GM03348 (cell line): ENCODE data around the gene FAAP20.

ENCODE experiments used
- DNase-seq: peaks from one replicate; pipeline ENCODE4 v3.0.0; 2012; ENCODE audit warnings: low spot score

The FAAP20 gene

GRCh38 chr1:2177946-2178538 is 16.5 kb downstream of the FAAP20 start:
- no peak for DNase-seq

GRCh38 chr1:2177541-2177940 is 17.0 kb downstream of the FAAP20 start:
- DNase-seq = no peak

GRCh38 chr1:2176615-2177014 is 18.0 kb downstream of the FAAP20 start:
- DNase-seq = no peak

- DNase-seq = no peak
Measured at GRCh38 chr1:2175681-2176454, 18.7 kb downstream of the FAAP20 start.

GRCh38 chr1:2175055-2175414 is 19.5 kb downstream of the FAAP20 start:
- no peak for DNase-seq

- peak; percentile 91 for DNase-seq
Measured at GRCh38 chr1:2174348-2175054, 20.1 kb downstream of the FAAP20 start.

GRCh38 chr1:2173546-2174347 is 20.8 kb downstream of the FAAP20 start:
- no peak for DNase-seq

GRCh38 chr1:2172551-2173146 is 21.9 kb downstream of the FAAP20 start:
- DNase-seq = no peak

- DNase-seq = no peak
Measured at GRCh38 chr1:2172012-2172411, 22.6 kb downstream of the FAAP20 start.

- peak; percentile 63 for DNase-seq
Measured at GRCh38 chr1:2170211-2170610, 24.4 kb downstream of the FAAP20 start.

GRCh38 chr1:2169200-2169836 is 25.3 kb downstream of the FAAP20 start:
- no peak for DNase-seq

GRCh38 chr1:2168535-2168934 is 26.0 kb downstream of the FAAP20 start:
- DNase-seq = no peak

GRCh38 chr1:2168090-2168489 is 26.5 kb downstream of the FAAP20 start:
- DNase-seq = no peak

- no peak for DNase-seq
Measured at GRCh38 chr1:2166695-2167094, 27.9 kb downstream of the FAAP20 start.

GRCh38 chr1:2166254-2166653 is 28.3 kb downstream of the FAAP20 start:
- no peak for DNase-seq

GRCh38 chr1:2165646-2166045 is 28.9 kb downstream of the FAAP20 start:
- no peak for DNase-seq

- DNase-seq = no peak
Measured at GRCh38 chr1:2163205-2163604, 31.4 kb downstream of the FAAP20 start.

- no peak for DNase-seq
Measured at GRCh38 chr1:2160451-2161300, 33.9 kb downstream of the FAAP20 start.

- no peak for DNase-seq
Measured at GRCh38 chr1:2159124-2159523, 35.4 kb downstream of the FAAP20 start.

GRCh38 chr1:2158272-2158671 is 36.3 kb downstream of the FAAP20 start:
- no peak for DNase-seq

- DNase-seq = no peak
Measured at GRCh38 chr1:2157856-2158255, 36.7 kb downstream of the FAAP20 start.
